Loucy (cell line): ENCODE data around the gene ELL.

Source experiments
- H2AFZ ChIP-seq: fragments of 200-600 bp; sonication (generic); 2 replicates; pipeline ENCODE4 v1.6.0; 2016; ENCODE audit warnings: antibody characterized with exemption, mild to moderate bottlenecking, low read length, moderate library complexity
- H3F3A ChIP-seq: fragments of 200-600 bp; 2 replicates; pipeline ENCODE4 v1.6.0; 2016; ENCODE audit warnings: antibody characterized with exemption, low read depth, mild to moderate bottlenecking
- H3K27me3 ChIP-seq: fragments of 200-600 bp; sonication (generic); 2 replicates; pipeline ENCODE4 v1.6.1; 2014; ENCODE audit warnings: low read length, mild to moderate bottlenecking; ENCODE audit not compliant: insufficient read depth, poor library complexity, severe bottlenecking
- H3K36me3 ChIP-seq: fragments of 200-600 bp; sonication (generic); 2 replicates; pipeline ENCODE4 v1.6.1; 2016; ENCODE audit warnings: low read length; ENCODE audit not compliant: insufficient read depth
- H3K4me1 ChIP-seq: fragments of 200-600 bp; sonication (generic); 2 replicates; pipeline ENCODE4 v1.5.1; 2014; ENCODE audit warnings: low read length, mild to moderate bottlenecking; ENCODE audit not compliant: insufficient read depth, poor library complexity, severe bottlenecking
- H3K4me2 ChIP-seq: fragments of 200-600 bp; sonication (generic); 2 replicates; pipeline ENCODE4 v1.6.0; 2014; ENCODE audit warnings: antibody characterized with exemption, low read length, low read depth, mild to moderate bottlenecking; ENCODE audit not compliant: poor library complexity, severe bottlenecking
- H3K4me3 ChIP-seq: fragments of 200-600 bp; sonication (generic); 2 replicates; pipeline ENCODE4 v1.5.1; 2014; ENCODE audit warnings: low read length, mild to moderate bottlenecking, mixed read lengths; ENCODE audit not compliant: poor library complexity, severe bottlenecking
- H3K79me2 ChIP-seq: fragments of 200-600 bp; sonication (generic); 2 replicates; pipeline ENCODE4 v1.6.1; 2014; ENCODE audit warnings: low read length; ENCODE audit not compliant: insufficient read depth
- H3K9ac ChIP-seq: fragments of 200-600 bp; sonication (generic); 2 replicates; pipeline ENCODE4 v1.6.0; 2014; ENCODE audit warnings: mild to moderate bottlenecking, low read depth, low read length, moderate library complexity; ENCODE audit not compliant: poor library complexity, severe bottlenecking
- H3K9me2 ChIP-seq: fragments of 200-600 bp; sonication (generic); replicated peaks from 2 replicates; pipeline ENCODE4 v1.6.1; 2016; ENCODE audit warnings: low read depth, low read length, mixed read lengths
- H3K9me3 ChIP-seq: fragments of 200-600 bp; sonication (generic); 2 replicates; pipeline ENCODE4 v1.6.1; 2014; ENCODE audit warnings: mild to moderate bottlenecking, antibody characterized with exemption, low read length, low read depth; ENCODE audit not compliant: insufficient read depth
- H4K20me1 ChIP-seq: fragments of 200-600 bp; sonication (generic); 2 replicates; pipeline ENCODE4 v1.6.0; 2014; ENCODE audit warnings: antibody characterized with exemption, low read length, mild to moderate bottlenecking; ENCODE audit not compliant: insufficient read depth, poor library complexity, severe bottlenecking
- CTCF ChIP-seq: fragments of 200-600 bp; sonication (generic); conservative IDR thresholded peaks from 2 replicates; pipeline ENCODE4 v1.5.1; 2014; ENCODE audit warnings: mild to moderate bottlenecking, antibody characterized with exemption, low read length
- EZH2phosphoT487 ChIP-seq: fragments of 200-600 bp; IDR thresholded peaks from 2 replicates; pipeline ENCODE4 v1.6.1; 2018; ENCODE audit warnings: antibody characterized with exemption, mild to moderate bottlenecking, moderate library complexity, borderline replicate concordance

The ELL gene

GRCh38 chr19:18533058-18533457 is 11.2 kb upstream of the ELL start:
- H3K4me1 ChIP-seq: no peaks in the 10 kb centered on the region
- no peaks in the 10 kb centered on the region for H3F3A ChIP-seq
- no peaks in the 10 kb centered on the region for H4K20me1 ChIP-seq
- no peak overlapping the region for H3K4me3 ChIP-seq
- no peak overlapping the region for H3K4me2 ChIP-seq
- H3K9me3 ChIP-seq: no peaks in the 10 kb centered on the region
- no peaks in the 10 kb centered on the region for H3K79me2 ChIP-seq
- no peak for TF ChIP-seq CTCF
- no peak for TF ChIP-seq EZH2phosphoT487
- H3K9me2 ChIP-seq: no peaks in the 10 kb centered on the region
- H3K27me3 ChIP-seq: no peaks in the 10 kb centered on the region
- peaks cover 3% of the 10 kb centered on the region; the same call in 1 of the 2 replicates for H3K36me3 ChIP-seq
- no peak overlapping the region for H2AFZ ChIP-seq
- H3K9ac ChIP-seq: no peak overlapping the region

- Histone ChIP-seq H3K36me3 (peaks cover 3% of the 10 kb centered on the region; the same call in 1 of the 2 replicates), H3K4me2 (no peak overlapping the region), H4K20me1 (no peaks in the 10 kb centered on the region), H3F3A (no peaks in the 10 kb centered on the region), H3K4me1 (no peaks in the 10 kb centered on the region), H2AFZ (no peak overlapping the region), H3K27me3 (no peaks in the 10 kb centered on the region), H3K9me3 (no peaks in the 10 kb centered on the region), H3K9me2 (no peaks in the 10 kb centered on the region), H3K4me3 (no peak overlapping the region), H3K79me2 (no peaks in the 10 kb centered on the region), H3K9ac (no peak overlapping the region)
- no peak for TF ChIP-seq CTCF
- no peak for TF ChIP-seq EZH2phosphoT487
Observed at GRCh38 chr19:18532168-18532890, 10.5 kb upstream of the ELL start.

- Histone ChIP-seq H3K9me2 (no peaks in the 10 kb centered on the region), H3K36me3 (peaks cover 3% of the 10 kb centered on the region; the same call in 1 of the 2 replicates), H3K27me3 (no peaks in the 10 kb centered on the region), H3K4me1 (no peaks in the 10 kb centered on the region), H2AFZ (no peak overlapping the region), H3K9ac (no peak overlapping the region), H3K4me2 (no peak overlapping the region), H3K9me3 (no peaks in the 10 kb centered on the region), H3K4me3 (no peak overlapping the region), H4K20me1 (no peaks in the 10 kb centered on the region), H3K79me2 (no peaks in the 10 kb centered on the region), H3F3A (no peaks in the 10 kb centered on the region)
- TF ChIP-seq EZH2phosphoT487: no peak
- no peak for TF ChIP-seq CTCF
Observed at GRCh38 chr19:18531485-18531884, 9.6 kb upstream of the ELL start.
